HCT116 (cell line): Measurements from ENCODE around the gene ADPRHL1.

ENCODE experiments used
- CTCF ChIP-seq, 3 experiments: fragments of 200-600 bp in 1 of 3; sonication (generic) in 1 of 3; IDR thresholded peaks in 2 of 3; conservative IDR thresholded peaks in 1 of 3; 2 replicates each; pipeline ENCODE4 v1.5.1; 2012 to 2017; ENCODE audit warnings: low read depth in 2 of 3, low read length in 2 of 3, antibody characterized with exemption in 1 of 3, borderline replicate concordance in 1 of 3, control low read depth in 1 of 3, mild to moderate bottlenecking in 1 of 3, mixed read lengths in 1 of 3, mixed run types in 1 of 3, moderate library complexity in 1 of 3; ENCODE audit not compliant: insufficient read depth in 1 of 3
- EGR1 ChIP-seq: IDR thresholded peaks from 2 replicates; pipeline ENCODE4 v1.6.1; 2012; ENCODE audit warnings: low read depth
- EZH2 ChIP-seq: fragments of 200-600 bp; sonication (generic); IDR thresholded peaks from 2 replicates; pipeline ENCODE4 v1.6.1; 2017; ENCODE audit warnings: antibody characterized with exemption, mixed run types
- FOSL1 ChIP-seq: IDR thresholded peaks from 2 replicates; pipeline ENCODE4 v1.6.1; 2012; ENCODE audit warnings: low read depth
- POLR2A ChIP-seq: IDR thresholded peaks from 2 replicates; pipeline ENCODE4 v1.7.0; 2011; ENCODE audit warnings: borderline replicate concordance; ENCODE audit not compliant: insufficient read depth, insufficient read length; ENCODE audit errors: extremely low read depth
- POLR2AphosphoS5 ChIP-seq: IDR thresholded peaks from 2 replicates; pipeline ENCODE4 v1.6.1; 2011; ENCODE audit warnings: mild to moderate bottlenecking, low read depth, low read length, moderate library complexity
- RAD21 ChIP-seq: IDR thresholded peaks from 2 replicates; pipeline ENCODE4 v1.6.1; 2012; ENCODE audit warnings: low read depth, mild to moderate bottlenecking
- TCF7L2 ChIP-seq: IDR thresholded peaks from 2 replicates; pipeline ENCODE4 v1.7.0; 2011; ENCODE audit warnings: borderline replicate concordance, inconsistent platforms; ENCODE audit not compliant: insufficient read depth, insufficient read length; ENCODE audit errors: extremely low read depth
- ZBTB33 ChIP-seq: IDR thresholded peaks from 2 replicates; pipeline ENCODE4 v1.6.1; 2011; ENCODE audit warnings: mild to moderate bottlenecking, low read length, moderate library complexity; ENCODE audit not compliant: insufficient replicate concordance; ENCODE audit errors: extremely low read depth
- TF ChIP-seq, protein P1 (sequence below): IDR thresholded peaks from 2 replicates; pipeline ENCODE4 v1.6.1; 2012; ENCODE audit warnings: low read depth
- TF ChIP-seq, protein P2 (sequence below): IDR thresholded peaks from 2 replicates; pipeline ENCODE4 v1.6.1; 2012

GRCh38 chr13:113422807-113423519 is 30.3 kb downstream of the ADPRHL1 start:
- no peak for TF ChIP-seq EZH2
- TF ChIP-seq CTCF (IDR thresholded peaks at IDR 0.05 in 2 of 3, conservative IDR thresholded peaks at IDR 0.05 in 1 of 3; ENCODE audit: borderline replicate concordance in 1 of 3, insufficient read depth in 1 of 3, low read depth in 2 of 3, low read length in 2 of 3) = no peak
- TF ChIP-seq POLR2A = no peak
- no peak for TF ChIP-seq RAD21
- no peak for TF ChIP-seq FOSL1
- TF ChIP-seq, protein P1, sequence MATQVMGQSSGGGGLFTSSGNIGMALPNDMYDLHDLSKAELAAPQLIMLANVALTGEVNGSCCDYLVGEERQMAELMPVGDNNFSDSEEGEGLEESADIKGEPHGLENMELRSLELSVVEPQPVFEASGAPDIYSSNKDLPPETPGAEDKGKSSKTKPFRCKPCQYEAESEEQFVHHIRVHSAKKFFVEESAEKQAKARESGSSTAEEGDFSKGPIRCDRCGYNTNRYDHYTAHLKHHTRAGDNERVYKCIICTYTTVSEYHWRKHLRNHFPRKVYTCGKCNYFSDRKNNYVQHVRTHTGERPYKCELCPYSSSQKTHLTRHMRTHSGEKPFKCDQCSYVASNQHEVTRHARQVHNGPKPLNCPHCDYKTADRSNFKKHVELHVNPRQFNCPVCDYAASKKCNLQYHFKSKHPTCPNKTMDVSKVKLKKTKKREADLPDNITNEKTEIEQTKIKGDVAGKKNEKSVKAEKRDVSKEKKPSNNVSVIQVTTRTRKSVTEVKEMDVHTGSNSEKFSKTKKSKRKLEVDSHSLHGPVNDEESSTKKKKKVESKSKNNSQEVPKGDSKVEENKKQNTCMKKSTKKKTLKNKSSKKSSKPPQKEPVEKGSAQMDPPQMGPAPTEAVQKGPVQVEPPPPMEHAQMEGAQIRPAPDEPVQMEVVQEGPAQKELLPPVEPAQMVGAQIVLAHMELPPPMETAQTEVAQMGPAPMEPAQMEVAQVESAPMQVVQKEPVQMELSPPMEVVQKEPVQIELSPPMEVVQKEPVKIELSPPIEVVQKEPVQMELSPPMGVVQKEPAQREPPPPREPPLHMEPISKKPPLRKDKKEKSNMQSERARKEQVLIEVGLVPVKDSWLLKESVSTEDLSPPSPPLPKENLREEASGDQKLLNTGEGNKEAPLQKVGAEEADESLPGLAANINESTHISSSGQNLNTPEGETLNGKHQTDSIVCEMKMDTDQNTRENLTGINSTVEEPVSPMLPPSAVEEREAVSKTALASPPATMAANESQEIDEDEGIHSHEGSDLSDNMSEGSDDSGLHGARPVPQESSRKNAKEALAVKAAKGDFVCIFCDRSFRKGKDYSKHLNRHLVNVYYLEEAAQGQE = no peak
- no peak for TF ChIP-seq ZBTB33
- no peak for TF ChIP-seq EGR1
- TF ChIP-seq POLR2AphosphoS5 = no peak
- no peak for TF ChIP-seq TCF7L2
- TF ChIP-seq, protein P2, sequence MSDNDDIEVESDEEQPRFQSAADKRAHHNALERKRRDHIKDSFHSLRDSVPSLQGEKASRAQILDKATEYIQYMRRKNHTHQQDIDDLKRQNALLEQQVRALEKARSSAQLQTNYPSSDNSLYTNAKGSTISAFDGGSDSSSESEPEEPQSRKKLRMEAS = no peak
